Measurements from ENCODE around the gene DLGAP1. TPM values are rescaled to one million over a fixed set of nuclear protein-coding genes. Genes with fewer than 3 reads are reported as not detected.

The DLGAP1 gene
- total RNA-seq, 1 experiment from 2014 or later, result 0.39 TPM

DNA sequence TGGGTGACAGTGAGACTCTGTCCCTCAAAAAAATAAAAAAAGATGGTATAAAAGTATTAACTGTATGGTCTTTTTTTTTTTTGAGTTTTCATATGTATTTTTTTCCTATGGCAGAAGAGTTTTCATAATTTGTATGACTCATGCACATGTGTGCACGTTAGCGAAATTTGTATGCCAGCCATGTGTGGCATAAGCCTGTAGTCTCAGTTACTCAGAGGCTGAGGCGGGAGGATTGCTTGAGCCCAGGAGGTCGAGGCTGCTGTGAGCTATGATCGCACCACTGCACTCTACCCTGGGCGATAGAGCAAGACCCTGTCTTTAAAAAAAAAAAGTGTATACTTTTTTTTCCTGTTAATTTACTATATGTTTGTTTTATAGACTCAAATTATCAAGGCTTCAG is 844.3 kb downstream of the DLGAP1 start:
- H2AFZ ChIP-seq (ENCODE audit: low read depth, low read length, poor library complexity, severe bottlenecking), result no peak overlapping the region
- no peak for TF ChIP-seq EZH2phosphoT487 (IDR thresholded peaks at IDR 0.05; ENCODE audit: borderline replicate concordance)
- TF ChIP-seq EZH2 (IDR thresholded peaks at IDR 0.05), result no peak
- no peak for TF ChIP-seq POLR2A (IDR thresholded peaks at IDR 0.05; ENCODE audit: borderline replicate concordance, extremely low read depth, insufficient read depth, insufficient read length)
- TF ChIP-seq ZNF274 (IDR thresholded peaks at IDR 0.05; ENCODE audit: low read depth, low read length), result no peak
- TF ChIP-seq, protein P1, sequence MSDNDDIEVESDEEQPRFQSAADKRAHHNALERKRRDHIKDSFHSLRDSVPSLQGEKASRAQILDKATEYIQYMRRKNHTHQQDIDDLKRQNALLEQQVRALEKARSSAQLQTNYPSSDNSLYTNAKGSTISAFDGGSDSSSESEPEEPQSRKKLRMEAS (IDR thresholded peaks at IDR 0.05), result no peak
- TF ChIP-seq, protein P2, sequence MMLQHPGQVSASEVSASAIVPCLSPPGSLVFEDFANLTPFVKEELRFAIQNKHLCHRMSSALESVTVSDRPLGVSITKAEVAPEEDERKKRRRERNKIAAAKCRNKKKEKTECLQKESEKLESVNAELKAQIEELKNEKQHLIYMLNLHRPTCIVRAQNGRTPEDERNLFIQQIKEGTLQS (IDR thresholded peaks at IDR 0.05), result no peak
- TF ChIP-seq, protein P3, sequence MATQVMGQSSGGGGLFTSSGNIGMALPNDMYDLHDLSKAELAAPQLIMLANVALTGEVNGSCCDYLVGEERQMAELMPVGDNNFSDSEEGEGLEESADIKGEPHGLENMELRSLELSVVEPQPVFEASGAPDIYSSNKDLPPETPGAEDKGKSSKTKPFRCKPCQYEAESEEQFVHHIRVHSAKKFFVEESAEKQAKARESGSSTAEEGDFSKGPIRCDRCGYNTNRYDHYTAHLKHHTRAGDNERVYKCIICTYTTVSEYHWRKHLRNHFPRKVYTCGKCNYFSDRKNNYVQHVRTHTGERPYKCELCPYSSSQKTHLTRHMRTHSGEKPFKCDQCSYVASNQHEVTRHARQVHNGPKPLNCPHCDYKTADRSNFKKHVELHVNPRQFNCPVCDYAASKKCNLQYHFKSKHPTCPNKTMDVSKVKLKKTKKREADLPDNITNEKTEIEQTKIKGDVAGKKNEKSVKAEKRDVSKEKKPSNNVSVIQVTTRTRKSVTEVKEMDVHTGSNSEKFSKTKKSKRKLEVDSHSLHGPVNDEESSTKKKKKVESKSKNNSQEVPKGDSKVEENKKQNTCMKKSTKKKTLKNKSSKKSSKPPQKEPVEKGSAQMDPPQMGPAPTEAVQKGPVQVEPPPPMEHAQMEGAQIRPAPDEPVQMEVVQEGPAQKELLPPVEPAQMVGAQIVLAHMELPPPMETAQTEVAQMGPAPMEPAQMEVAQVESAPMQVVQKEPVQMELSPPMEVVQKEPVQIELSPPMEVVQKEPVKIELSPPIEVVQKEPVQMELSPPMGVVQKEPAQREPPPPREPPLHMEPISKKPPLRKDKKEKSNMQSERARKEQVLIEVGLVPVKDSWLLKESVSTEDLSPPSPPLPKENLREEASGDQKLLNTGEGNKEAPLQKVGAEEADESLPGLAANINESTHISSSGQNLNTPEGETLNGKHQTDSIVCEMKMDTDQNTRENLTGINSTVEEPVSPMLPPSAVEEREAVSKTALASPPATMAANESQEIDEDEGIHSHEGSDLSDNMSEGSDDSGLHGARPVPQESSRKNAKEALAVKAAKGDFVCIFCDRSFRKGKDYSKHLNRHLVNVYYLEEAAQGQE (IDR thresholded peaks at IDR 0.05; ENCODE audit: low read depth), result no peak
- no peak for TF ChIP-seq ELF1 (IDR thresholded peaks at IDR 0.05; ENCODE audit: borderline replicate concordance, low read depth)
- TF ChIP-seq SIN3A (IDR thresholded peaks at IDR 0.05; ENCODE audit: low read depth), result no peak
- TF ChIP-seq CBX3 (IDR thresholded peaks at IDR 0.05; ENCODE audit: low read depth), result no peak
- TF ChIP-seq ZFX (IDR thresholded peaks at IDR 0.05), result no peak
- no peak for TF ChIP-seq FOSL1 (IDR thresholded peaks at IDR 0.05; ENCODE audit: low read depth)
- no peak for TF ChIP-seq SRF (IDR thresholded peaks at IDR 0.05; ENCODE audit: low read depth)
- no peak for TF ChIP-seq POLR2AphosphoS5 (IDR thresholded peaks at IDR 0.05; ENCODE audit: low read depth, low read length)
- RAD21 ChIA-PET (ENCODE audit: low non-redundant PET in 1 of 2, low total read pairs in 2 of 2, uncharacterized antibody in 2 of 2, unreplicated experiment in 2 of 2), result no interaction called here
- no peaks in the 10 kb centered on the region for H4K20me1 ChIP-seq (ENCODE audit: insufficient read depth)
- H3K27ac ChIP-seq (ENCODE audit: low read depth, low read length), result peak overlapping the region; percentile 100
- intact Hi-C loops (cut with micrococcal nuclease), result no loop called here
- POLR2A ChIA-PET, result interaction anchor here (1.2 to 10.2 kb wide), 6 partner anchors 8 to 313 kb away, joined by 3 to 126 read pairs (median 34); no protein-coding TSS in a partner anchor
- peaks cover 0 to 5% of the 10 kb centered on the region in 2 experiments; a peak in 1 of 4 replicates for H3K36me3 ChIP-seq (ENCODE audit: control insufficient read depth in 1 of 2, insufficient read depth in 2 of 2, low read length in 2 of 2)
- no peaks in the 10 kb centered on the region for H3K27me3 ChIP-seq (ENCODE audit: insufficient read depth, low read length)
- BruUV-seq (replicated peaks), result no TSS peak
- H3K4me3 ChIP-seq (replicated peaks in 1 of 2; ENCODE audit: low read depth in 1 of 2, low read length in 2 of 2), result no peak overlapping the region
- ATAC-seq (no peak), DNase-seq (ENCODE audit: low read depth, low spot score) (no peak)
- CTCF ChIA-PET, result no interaction called here
- H3K79me2 ChIP-seq (ENCODE audit: insufficient read depth, low read length), result peaks cover 48% of the 10 kb centered on the region
- no peaks in the 10 kb centered on the region for H3K9me3 ChIP-seq (ENCODE audit: control insufficient read depth in 1 of 2, insufficient read depth in 1 of 2, low read depth in 1 of 2, low read length in 2 of 2)
- H3K9me2 ChIP-seq (ENCODE audit: insufficient read depth), result no peaks in the 10 kb centered on the region
- peak overlapping the region; percentile 55 for H3K9ac ChIP-seq (ENCODE audit: low read length)
- H3K4me1 ChIP-seq (ENCODE audit: control insufficient read depth in 1 of 2, insufficient read depth in 2 of 2, low read length in 2 of 2), result peaks cover 84 to 99% of the 10 kb centered on the region in 2 experiments
- peak overlapping the region; percentile 40; the same call in 1 of the 2 replicates for H3K4me2 ChIP-seq (ENCODE audit: low read length)

All from HCT116 (cell line).